GM21447 (cell line): ENCODE data around the gene PLXNB1.
"Not testable (repeated sequence)": the region's sequence is repeated elsewhere in the genome, so short reads cannot be mapped to it uniquely, and the experiment has no call there.

Experiments
- ATAC-seq: cut with Tn5 transposase; IDR thresholded peaks from one replicate; pipeline ENCODE4 v1.9.1; 2021; ENCODE audit not compliant: unreplicated experiment

Gene PLXNB1

GRCh38 chr3:48407542-48408099, 22.3 kb downstream of the PLXNB1 start:
- no peak for ATAC-seq

- ATAC-seq, result no peak
Observed at GRCh38 chr3:48406443-48407431, 23.1 kb downstream of the PLXNB1 start.

GRCh38 chr3:48405971-48406370, 23.9 kb downstream of the PLXNB1 start:
- no peak for ATAC-seq

- ATAC-seq, result no peak
Observed at GRCh38 chr3:48405343-48405881, 24.5 kb downstream of the PLXNB1 start.

GRCh38 chr3:48404440-48405342, 25.2 kb downstream of the PLXNB1 start:
- no peak for ATAC-seq

- ATAC-seq, result no peak
Observed at GRCh38 chr3:48403533-48404439, 26.1 kb downstream of the PLXNB1 start.

GRCh38 chr3:48402907-48403306, 27.0 kb downstream of the PLXNB1 start:
- ATAC-seq, result no peak

- ATAC-seq, result no peak
Observed at GRCh38 chr3:48402281-48402732, 27.6 kb downstream of the PLXNB1 start.

GRCh38 chr3:48401434-48401901, 28.4 kb downstream of the PLXNB1 start:
- ATAC-seq, result not testable (repeated sequence)

GRCh38 chr3:48400824-48401433, 29.0 kb downstream of the PLXNB1 start:
- no peak for ATAC-seq

- ATAC-seq, result no peak
Observed at GRCh38 chr3:48399387-48400172, 30.3 kb downstream of the PLXNB1 start.

- no peak for ATAC-seq
Observed at GRCh38 chr3:48398701-48399386, 31.0 kb downstream of the PLXNB1 start.

GRCh38 chr3:48397767-48398681, 31.9 kb downstream of the PLXNB1 start:
- ATAC-seq, result no peak

- no peak for ATAC-seq
Observed at GRCh38 chr3:48395714-48396113, 34.2 kb downstream of the PLXNB1 start.

GRCh38 chr3:48394391-48394790, 35.5 kb downstream of the PLXNB1 start:
- ATAC-seq, result no peak

GRCh38 chr3:48388966-48389365, 40.9 kb downstream of the PLXNB1 start:
- ATAC-seq, result no peak

- ATAC-seq, result no peak
Observed at GRCh38 chr3:48387634-48388033, 42.3 kb downstream of the PLXNB1 start.
